NAMALWA (cell line): ENCODE data around the gene VIT.
"Not testable (repeated sequence)": the region's sequence is repeated elsewhere in the genome, so short reads cannot be mapped to it uniquely, and the experiment has no call there.

Experiments
- DNase-seq: peaks from one replicate; pipeline ENCODE4 v3.0.0-alpha.2; 2015; ENCODE audit warnings: low spot score

Gene VIT

DNA sequence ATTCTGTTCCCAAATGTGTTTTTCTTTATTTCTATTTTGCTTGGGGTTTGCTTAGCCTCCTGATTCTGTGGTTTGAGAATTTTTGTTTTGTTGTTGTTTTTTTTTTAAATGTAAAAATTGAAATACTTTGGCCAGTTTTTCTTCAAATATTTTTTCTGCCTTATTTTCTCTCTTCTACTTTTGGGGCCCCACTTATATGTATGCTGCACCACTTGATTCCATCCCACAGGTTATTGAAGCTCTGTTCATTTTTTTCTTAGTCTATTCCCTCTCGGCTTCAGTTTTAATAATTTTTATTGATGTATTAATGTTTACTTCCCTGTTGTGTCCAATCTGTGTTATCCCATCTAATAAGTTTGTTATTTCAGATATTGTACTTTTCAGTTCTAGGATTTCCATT, 17.7 kb upstream of the VIT start:
- DNase-seq, result no peak

DNA sequence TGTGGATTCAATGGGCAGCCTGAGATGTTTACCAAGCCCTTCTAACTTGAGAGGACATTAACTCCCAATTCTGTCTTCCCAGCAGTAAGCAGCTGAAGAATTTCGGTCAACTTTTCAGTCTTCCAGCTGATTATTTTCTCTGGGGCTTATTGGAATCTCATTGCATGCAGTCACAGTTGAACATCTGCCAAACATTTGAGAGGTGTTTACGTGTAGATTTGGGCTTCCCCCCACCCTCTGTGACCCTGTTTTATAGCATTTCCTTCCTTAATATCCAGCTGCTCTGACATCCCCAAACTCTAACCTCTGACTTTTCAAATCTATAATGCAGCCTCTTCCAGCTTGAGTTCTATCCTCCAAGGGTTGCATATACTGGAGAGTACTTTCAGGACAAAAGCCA, 16.5 kb upstream of the VIT start:
- DNase-seq, result no peak

DNA sequence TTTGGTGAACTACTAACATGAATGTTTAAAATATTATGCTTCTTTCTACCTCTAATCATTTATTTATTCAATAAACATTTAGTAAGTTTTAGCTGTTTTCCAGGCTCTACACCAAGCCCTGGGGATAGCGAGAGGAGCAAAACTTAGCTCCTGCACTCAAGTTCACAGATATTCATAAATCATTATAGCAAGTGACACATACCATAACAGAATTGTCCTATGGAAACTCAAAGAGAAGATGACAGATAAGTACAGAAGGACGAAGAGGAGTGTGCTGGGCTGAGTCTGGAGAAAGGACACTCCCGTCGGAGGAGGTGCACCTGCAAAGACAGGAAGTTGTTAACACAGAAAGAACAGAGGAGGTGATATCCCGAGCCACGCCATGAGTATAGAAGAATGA, 13.9 kb upstream of the VIT start:
- DNase-seq, result no peak

DNA sequence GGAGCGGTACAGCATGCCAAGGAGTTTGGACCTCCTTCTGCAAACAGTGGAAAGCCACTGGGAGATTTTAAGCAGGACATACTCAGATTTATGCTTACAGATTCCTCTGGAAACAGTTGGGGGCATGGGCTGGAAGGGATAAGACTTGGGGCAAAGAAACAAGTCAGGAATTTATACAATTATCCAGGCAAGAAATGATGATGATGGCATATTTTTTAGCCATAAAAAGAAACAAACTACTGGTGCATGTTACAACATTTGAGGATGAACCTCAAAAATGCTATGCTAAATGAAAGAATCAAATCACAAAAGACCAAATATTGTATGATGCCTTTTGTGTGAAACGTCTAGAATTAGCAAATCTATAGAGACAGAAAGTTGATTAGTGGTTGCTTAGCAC, 13.5 kb upstream of the VIT start:
- DNase-seq, result no peak

DNA sequence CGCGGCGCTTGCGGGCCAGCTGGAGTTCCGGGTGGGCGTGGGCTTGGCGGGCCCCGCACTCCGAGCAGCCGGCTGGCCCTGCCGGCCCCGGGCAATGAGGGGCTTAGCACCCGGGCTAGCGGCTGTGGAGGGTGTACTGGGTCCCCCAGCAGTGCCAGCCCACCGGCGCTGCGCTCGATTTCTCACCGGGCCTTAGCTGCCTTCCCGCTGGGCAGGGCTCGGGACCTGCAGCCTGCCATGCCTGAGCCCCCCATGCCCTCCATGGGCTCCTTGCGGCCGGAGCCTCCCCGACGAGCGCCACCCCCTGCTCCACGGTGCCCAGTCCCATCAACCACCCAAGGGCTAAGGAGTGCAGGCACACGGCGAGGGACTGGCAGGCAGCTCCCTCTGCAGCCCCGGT, 8.2 kb upstream of the VIT start:
- not testable (repeated sequence) for DNase-seq

DNA sequence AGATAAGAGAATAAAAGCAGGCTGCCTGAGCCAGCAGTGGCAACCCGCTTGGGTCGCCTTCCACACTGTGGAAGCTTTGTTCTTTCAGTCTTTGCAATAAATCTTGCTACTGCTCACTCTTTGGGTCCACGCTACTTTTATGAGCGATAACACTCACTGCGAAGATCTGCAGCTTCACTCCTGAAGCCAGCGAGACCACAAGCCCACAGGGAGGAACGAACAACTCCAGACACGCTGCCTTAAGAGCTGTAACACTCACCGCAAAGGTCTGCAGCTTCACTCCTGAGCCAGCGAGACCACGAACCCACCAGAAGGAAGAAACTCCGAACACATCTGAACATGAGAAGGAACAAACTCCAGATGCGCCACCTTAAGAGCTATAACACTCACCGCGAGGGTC, 7.5 kb upstream of the VIT start:
- DNase-seq, result not testable (repeated sequence)

DNA sequence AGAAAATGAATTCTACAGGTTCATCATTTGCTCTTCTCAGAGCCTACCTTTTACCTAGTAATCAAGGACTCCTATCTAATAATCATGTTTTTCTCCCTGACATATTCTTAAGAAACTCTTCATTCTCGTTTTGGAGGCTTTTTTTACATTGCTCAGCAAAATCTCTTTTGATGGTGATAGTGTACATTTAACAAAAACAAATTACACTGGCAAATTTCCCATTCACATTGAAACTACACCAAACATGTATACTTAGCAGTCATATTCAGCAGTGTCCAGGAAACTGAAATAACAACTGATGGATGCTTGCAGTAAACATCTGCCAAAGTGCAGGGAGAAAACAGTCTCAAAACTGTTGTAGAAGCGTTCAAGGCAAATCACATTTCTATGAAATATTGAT, 4.4 kb upstream of the VIT start:
- no peak for DNase-seq

DNA sequence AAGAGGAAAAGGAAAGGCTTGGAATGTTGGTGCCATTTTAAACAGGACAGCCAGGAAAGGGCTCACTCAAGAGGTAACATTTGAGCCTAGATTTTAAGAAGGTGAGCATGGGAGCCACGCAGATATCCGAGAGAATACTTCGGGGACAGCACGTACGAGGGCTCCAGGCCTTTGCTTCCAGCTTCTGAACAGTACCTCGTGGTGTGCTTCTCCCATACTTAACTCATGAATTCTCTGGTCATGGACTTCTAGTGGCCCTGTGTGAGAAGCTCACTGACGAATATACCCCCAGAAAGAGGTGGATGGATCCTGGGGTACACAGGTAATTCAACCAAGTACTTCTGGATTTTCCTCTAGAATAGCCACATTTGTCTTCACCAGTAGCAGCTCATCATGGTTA, 2.7 kb upstream of the VIT start:
- DNase-seq, result no peak

DNA sequence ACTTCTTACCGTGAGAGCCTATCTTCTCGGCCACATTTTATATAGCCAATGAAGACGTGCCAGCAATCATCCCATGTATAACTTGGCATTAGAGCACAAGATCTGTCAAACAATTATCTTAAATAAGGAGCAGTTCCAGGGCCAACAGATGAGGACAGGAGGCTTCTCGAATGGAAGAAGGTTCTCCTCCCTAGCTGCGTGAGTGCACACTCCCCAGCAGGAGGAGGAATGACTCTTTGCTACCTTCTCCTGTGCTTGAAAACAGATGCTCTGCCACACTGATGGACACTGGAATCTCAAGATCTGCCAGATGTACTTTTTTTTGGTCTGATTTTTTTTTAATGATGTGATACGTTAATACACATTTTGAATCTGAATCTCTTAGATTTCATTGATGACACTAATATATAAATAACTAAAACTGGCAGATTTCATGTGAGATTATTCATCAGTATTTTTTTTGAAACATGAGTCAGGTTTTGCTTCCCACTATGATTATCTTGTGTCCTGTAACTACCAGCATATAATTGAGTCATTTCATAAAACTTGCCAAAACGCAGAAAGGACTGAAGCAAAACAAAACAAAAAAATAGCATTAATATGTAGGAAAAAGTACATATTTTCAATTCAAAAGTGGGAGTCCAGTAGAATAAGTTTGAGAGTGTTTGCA, 626 bp upstream of the VIT start:
- DNase-seq, result no peak

DNA sequence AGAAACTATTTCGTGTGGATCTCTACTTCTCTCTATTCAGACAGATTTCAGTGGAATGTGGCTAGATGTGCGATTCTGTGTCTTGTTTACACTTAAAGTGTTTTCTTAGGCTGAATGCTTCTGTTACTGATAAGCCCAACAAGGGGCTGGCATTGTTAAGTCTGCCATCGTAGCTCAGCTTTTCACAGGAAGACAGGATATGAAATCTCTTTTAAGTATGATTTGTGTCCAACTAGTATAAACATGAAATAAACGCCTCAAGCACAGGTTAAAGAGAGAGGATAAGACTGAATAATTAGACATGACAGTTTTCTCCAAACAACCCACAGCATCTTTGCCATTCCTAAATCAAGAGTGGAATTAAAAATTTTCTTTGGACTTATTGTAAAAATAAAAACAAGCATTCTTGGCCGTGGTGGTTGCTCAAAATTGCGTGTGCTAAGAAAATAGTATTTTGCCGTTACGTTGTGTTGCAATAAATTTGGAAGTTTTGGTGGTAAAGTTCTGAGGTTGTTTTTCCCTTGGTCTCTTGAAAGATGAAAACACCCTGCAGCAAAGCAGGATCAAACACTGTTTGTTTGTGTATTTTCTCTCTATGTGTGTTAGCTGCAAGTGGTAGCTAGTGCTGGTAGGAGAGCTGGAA, 1.0 kb downstream of the VIT start:
- no peak for DNase-seq

DNA sequence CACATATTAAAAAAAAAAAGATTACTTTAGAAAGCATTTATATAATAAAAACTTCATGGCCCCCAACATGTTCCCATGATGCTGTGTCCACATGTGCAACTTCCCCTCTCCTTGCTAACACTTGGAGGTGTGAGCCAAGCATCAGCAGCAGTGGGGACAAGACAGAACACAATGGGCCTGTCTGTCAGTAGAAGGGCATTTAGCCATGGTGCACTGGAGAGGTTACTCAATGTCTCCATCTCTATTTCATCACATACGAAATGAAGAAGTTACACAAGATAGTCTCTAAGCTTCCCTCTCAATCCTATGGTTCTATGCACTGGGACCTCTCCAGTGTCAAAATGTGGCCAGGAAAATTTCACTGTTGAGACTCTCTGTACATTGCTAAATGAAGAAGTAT, 2.5 kb downstream of the VIT start:
- no peak for DNase-seq

DNA sequence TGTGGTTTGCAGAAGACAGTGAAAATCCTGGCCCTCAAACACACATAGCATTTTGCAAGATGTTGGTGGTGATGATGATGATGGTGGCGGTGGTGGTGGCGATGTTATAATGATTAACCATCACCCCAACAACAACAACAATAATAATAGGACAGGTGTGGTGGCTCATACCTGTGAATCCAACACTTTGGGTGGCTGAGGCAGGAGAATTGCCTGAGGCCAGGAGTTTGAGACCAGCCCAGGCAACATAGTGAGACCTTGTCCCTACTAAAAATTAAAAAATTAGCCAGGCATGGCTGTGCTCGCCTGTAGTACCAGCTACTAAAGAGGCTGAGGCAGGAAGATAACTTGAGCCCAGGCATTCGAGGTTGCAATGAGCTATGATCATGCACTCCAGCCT, 3.8 kb downstream of the VIT start:
- no peak for DNase-seq

DNA sequence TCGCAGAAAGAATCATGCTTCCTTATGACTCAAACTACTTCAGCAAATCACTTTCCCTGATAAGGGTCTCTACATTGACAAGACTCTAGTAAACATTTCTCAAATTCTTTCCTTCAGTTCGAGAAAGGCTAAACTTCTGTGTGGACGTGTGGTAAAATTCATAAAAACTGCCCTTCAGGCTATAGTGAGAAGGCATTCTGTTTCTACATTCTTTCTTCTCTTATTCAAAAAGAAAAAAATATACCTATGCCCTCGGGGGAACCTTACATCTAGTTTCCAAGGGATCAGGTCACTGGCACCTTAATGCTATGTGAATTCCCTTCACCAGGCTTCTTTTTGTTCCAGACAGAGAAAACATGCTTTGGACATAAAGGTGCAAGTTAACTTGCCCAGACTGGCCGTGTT, 4.9 kb downstream of the VIT start:
- no peak for DNase-seq

DNA sequence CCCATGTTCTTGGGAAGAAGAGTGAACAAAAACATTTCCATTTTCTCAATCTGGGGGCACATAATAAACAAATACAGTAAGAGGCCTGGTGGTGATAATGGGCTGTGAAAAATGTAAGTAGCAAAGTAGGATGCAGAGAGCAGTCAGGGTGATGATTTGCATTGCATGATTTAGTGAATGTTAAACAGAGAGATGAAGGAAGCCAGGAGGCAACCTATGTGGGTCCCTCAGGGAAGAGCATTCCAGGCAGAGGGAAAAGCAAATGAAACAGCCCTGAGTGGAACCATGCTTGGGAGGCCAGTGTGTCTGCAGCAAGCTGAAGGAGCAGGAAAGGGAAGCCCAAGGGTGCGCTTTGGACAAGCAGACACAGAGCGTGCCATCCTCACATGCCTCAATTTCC, 5.4 kb downstream of the VIT start:
- DNase-seq, result no peak

DNA sequence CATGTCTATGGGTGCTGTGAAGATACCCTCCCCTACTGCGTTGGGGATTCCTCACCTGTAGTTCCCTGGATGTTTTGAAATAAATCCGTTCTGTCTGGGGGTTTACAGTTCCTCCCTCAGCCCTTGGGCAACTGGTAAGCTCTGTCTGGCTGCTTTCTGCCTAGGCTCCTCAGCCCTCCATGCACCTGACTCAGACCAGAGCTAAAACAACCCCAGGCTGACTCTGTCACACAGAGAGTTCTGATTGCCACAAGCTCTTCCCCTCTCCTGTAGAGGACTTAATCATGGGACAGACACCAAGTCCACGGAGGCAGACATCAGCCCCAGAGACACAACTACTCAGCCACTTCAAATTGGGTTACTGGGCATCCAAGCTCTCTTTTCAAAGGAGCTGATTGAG, 6.3 kb downstream of the VIT start:
- DNase-seq, result no peak

DNA sequence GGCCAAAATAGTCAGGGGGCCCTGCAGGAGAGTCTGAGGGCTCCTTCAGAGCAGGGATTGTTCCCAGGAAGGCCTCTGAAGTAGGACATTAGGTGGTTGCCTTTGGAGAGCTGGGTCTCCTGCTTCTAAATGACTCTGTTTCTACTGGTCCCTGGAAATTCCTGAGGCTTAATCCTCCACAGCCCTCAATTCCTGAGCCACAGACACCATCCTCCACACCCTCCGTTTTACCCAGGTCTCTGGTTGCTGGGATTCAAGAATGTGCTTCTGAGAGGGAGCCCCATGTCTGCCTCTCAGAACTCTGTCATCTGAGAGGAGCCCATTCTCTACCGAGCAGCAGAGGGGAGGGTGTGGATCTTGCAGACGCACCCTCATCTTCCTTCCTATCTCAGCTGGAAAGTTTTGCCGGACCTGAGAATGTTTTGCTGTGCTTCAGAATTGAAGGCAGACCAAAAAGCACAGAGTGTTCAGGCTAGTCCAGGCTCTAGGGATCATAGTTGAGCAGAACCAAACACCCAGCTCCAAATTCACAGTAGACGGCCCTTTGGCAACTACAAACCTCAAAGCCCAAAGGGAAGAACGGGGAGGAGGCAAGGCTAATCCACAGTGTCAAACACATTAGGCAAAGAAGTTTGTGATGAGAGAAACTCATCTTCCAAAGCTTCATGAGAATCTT, 8.1 kb downstream of the VIT start:
- no peak for DNase-seq

DNA sequence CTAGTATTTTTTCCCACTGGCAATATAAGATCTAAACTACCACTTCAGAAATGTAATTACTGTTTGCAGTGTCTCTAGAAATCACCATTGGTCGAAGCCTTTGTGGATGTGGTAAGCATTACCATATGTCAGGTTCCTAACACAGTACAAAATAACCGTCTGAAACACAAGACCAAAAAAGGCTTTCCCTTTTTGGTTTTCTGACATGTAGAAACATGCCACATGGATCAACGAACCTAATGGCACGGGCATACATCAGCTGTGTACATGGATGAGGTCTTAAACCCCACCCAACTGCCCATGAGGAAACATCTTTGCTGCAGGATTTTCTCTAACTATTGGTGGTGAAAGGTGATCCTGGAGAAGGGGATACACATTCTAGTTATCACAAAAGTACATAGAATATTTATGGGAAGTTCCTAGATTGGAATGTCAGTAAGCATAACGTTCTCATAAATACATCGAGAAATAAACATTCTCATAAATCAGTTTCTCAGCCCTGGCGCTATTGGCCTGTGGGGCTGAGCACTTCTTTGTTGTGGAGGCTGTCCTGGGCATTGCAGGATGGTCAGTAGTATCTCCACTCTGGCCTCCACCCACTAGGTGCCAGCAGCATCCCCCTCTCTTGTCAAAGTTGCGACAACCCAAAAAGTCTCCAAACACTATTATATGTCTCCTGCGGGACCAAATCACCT, 9.0 kb downstream of the VIT start:
- no peak for DNase-seq

DNA sequence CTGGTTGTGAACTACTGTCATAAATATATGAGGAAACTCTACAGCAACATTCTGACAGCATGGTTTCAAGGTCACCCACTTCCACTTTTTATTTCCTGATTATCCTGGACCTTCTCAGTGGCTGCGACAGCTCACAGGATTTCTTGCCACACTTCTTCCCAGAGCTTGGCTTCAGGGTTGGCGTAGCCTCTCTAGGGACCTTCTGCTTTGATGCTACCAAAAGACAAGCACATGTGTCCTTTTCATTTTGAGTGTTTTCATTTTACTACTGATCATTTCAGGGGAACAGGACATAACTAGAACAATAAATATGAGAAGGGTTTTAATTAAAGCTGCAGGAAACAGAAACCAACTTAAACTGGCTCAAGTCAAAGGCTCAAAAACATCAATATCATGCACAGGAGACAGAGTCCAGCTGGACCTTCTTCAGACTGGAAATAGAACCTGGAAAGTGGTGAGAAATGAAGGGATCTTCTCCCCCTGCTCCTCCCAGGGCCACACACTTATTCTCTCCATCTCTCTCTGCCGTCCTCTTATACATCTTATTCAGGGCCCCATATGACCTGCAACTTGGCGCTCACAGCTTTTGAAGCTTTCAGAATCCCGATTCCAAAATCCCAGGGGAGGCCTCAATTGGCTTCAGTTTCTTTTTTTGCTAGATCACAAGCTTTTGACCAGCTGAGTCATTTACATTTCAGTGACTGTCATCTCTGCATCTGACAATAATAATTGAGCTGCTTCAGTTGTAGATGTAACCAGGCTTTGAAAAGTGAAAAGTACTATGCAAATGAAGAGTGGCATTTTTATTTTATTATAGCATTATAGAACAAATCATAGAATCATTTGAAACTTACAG, 9.7 kb downstream of the VIT start:
- DNase-seq, result no peak

DNA sequence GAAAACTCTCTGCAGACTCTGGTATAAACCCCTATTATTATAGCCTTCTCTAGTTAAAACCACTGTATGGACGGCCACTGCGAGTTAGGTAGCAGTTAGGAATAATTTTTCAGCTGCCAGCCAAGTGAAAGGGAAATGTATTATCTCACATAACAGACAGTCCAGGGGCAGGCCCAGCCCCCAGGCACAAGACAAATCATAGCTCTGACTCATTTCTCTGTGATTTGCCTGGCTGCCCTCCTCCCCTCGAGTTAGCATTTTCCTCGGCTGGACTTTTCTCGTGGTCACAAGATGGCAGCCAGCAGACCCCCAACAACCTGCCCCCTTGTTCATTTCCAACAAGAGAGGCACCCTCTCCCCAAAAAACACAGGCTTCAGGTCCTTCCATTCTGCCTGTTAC, 10.5 kb downstream of the VIT start:
- DNase-seq, result no peak

DNA sequence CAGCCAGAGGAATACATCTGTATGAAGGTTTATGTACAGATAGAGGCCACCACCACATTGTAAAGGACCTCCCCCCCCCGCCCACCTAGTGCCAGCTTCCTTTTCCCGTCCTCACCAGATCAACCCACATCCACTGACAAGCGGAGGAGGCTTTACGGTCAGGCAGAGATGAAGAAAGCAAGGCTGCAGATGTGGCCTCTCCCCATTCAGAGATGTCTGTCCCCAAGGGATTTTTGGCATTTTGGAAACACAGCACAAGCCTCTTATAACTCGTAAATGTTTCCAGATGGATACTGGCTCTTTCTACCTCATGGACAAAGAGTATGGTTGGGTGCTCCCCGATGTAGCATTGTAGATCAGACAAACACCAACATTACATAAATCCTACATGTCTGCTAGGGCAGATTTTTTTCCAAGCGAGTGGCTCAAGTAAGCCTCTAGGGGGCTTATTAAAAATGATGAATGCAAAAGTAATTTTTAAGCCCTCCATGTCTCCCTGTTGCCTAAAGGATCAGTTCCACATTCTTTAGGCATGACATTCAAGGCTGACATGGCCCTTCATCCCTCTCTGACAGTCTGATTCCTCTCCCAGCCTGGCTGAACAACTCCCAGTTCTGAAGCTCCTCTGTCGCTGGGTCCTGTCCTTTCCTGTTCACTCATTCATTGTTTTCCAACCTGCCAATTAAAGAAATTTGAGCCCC, 11.7 kb downstream of the VIT start:
- no peak for DNase-seq

DNA sequence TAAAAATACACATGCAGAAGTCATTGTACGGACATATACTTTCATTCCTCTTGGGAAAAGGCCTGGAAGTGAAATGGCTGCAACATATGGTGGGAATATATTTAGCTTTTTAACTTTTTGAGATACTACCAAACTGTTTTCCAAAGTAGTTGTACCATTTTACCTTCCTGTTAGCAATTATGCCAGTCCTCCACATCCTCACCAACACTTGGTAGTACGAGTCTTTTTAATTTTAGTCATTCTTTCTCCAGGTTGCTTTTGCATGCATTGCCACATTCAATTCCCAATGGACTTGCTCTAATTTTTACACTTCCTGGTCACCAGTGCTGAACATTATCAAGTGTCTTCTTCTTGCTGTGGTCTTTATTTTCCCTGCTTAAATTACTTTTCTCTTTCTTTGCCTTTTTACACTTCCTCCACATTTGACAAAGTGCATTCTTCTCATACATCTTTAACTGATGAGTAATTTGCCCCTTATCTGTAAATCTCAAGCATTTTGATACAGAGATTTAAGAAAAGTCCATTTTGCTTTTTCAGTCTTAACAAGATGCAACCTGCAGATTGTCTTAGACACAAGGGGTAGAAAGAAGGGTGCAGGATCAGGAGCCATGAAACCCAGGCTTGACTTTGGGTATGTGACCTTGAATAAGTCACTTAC, 14.5 kb downstream of the VIT start:
- DNase-seq, result no peak
